Measurements from ENCODE around the gene OR10T2.
"Not testable (repeated sequence)": the region's sequence is repeated elsewhere in the genome, so short reads cannot be mapped to it uniquely, and the experiment has no call there.

GRCh38 chr1:158374101-158374500 lies 25.2 kb downstream of the OR10T2 start:
- not testable (repeated sequence) for TF ChIP-seq CTCF (conservative IDR thresholded peaks at IDR 0.05; ENCODE audit: low read depth, low read length); EZH2 (IDR thresholded peaks at IDR 0.05; ENCODE audit: borderline replicate concordance, low read depth, low read length, poor library complexity, severe bottlenecking)
